HEK293 (cell line): Measurements from ENCODE around the gene ISL2.

ENCODE experiments used
- CTCF ChIA-PET: fragments of 350-600 bp; formaldehyde crosslinking; extraction: SDS; loops from one replicate; lab custom pipeline; 2021; ENCODE audit warnings: antibody characterized with exemption; lab: Yijun Ruan, JAX
- POLR2A ChIA-PET: fragments of 300-600 bp; formaldehyde crosslinking; extraction: SDS; loops from one replicate; lab custom pipeline; 2020; ENCODE audit warnings: antibody characterized with exemption, inconsistent platforms; lab: Yijun Ruan, JAX
- H3K27ac ChIP-seq: fragments of 200-500 bp; sonication (Bioruptor generic); 2 replicates; pipeline ENCODE4 v1.5.1; 2014; ENCODE audit warnings: low read depth, low read length, control low read depth, inconsistent platforms; ENCODE audit errors: extremely low read depth
- H3K36me3 ChIP-seq, 2 experiments: fragments of 200-500 bp in 1 of 2; sonication (Bioruptor generic) in 1 of 2; 1 replicate in 1 of 2; 2 replicates in 1 of 2; pipeline ENCODE4 v1.5.1; 2014 to 2017; ENCODE audit warnings: inconsistent platforms in 2 of 2, low read length in 2 of 2; ENCODE audit not compliant: control insufficient read depth in 2 of 2, insufficient read depth in 1 of 2
- H3K4me1 ChIP-seq: fragments of 200-500 bp; sonication (Bioruptor generic); 2 replicates; pipeline ENCODE4 v1.5.1; 2014; ENCODE audit warnings: mild to moderate bottlenecking, low read length, inconsistent platforms; ENCODE audit not compliant: control insufficient read depth, insufficient read depth
- H3K4me3 ChIP-seq: 2 replicates; pipeline ENCODE4 v1.5.1; 2011; ENCODE audit warnings: low read depth, mild to moderate bottlenecking, control low read depth, low read length, moderate library complexity
- H3K9me3 ChIP-seq: fragments of 200-500 bp; sonication (Bioruptor generic); 2 replicates; pipeline ENCODE4 v1.5.1; 2014; ENCODE audit warnings: low read depth, low read length, inconsistent platforms; ENCODE audit not compliant: control insufficient read depth, insufficient read depth
- INSM2 ChIP-seq: fragments of 450-650 bp; formaldehyde crosslinking; IDR thresholded peaks from 2 replicates; pipeline ENCODE4 v1.5.1; 2016; ENCODE audit warnings: missing biosample characterization, missing genetic modification characterization
- OVOL3 ChIP-seq: fragments of 450-650 bp; formaldehyde crosslinking; IDR thresholded peaks from 2 replicates; pipeline ENCODE4 v1.5.1; 2016; ENCODE audit warnings: missing biosample characterization, missing genetic modification characterization
- PBX3 ChIP-seq: sonication (generic); formaldehyde crosslinking; IDR thresholded peaks from 2 replicates; pipeline ENCODE4 v1.8.1; 2022; ENCODE audit warnings: mild to moderate bottlenecking, moderate library complexity, missing genetic modification reagents
- TCF7L2 ChIP-seq: IDR thresholded peaks from 2 replicates; pipeline ENCODE4 v1.6.1; 2011; ENCODE audit warnings: low read depth, mild to moderate bottlenecking, inconsistent platforms, low read length, moderate library complexity, borderline replicate concordance
- ZBTB11 ChIP-seq: fragments of 450-650 bp; formaldehyde crosslinking; conservative IDR thresholded peaks from 2 replicates; pipeline ENCODE4 v1.5.1; 2016; ENCODE audit warnings: low read depth, missing biosample characterization, missing genetic modification characterization
- ZBTB17 ChIP-seq: fragments of 450-650 bp; formaldehyde crosslinking; IDR thresholded peaks from 2 replicates; pipeline ENCODE4 v1.5.1; 2016; ENCODE audit warnings: missing biosample characterization, missing genetic modification characterization
- ZBTB6 ChIP-seq: fragments of 450-650 bp; formaldehyde crosslinking; IDR thresholded peaks from 2 replicates; pipeline ENCODE4 v1.5.1; 2017; ENCODE audit warnings: missing biosample characterization, missing genetic modification characterization
- ZFHX2 ChIP-seq: fragments of 450-650 bp; formaldehyde crosslinking; conservative IDR thresholded peaks from 2 replicates; pipeline ENCODE4 v1.5.1; 2016; ENCODE audit warnings: missing biosample characterization, missing genetic modification characterization
- ZNF335 ChIP-seq: fragments of 450-650 bp; formaldehyde crosslinking; conservative IDR thresholded peaks from 2 replicates; pipeline ENCODE4 v1.5.1; 2016; ENCODE audit warnings: missing biosample characterization, missing genetic modification characterization
- ZNF366 ChIP-seq: fragments of 450-650 bp; formaldehyde crosslinking; conservative IDR thresholded peaks from 2 replicates; pipeline ENCODE4 v1.5.1; 2016; ENCODE audit warnings: missing biosample characterization, missing genetic modification characterization
- ZNF473 ChIP-seq: fragments of 450-650 bp; formaldehyde crosslinking; IDR thresholded peaks from 2 replicates; pipeline ENCODE4 v1.5.1; 2017; ENCODE audit warnings: missing biosample characterization, missing genetic modification characterization
- ZNF600 ChIP-seq: fragments of 450-650 bp; formaldehyde crosslinking; IDR thresholded peaks from 2 replicates; pipeline ENCODE4 v1.5.1; 2016; ENCODE audit warnings: missing biosample characterization, missing genetic modification characterization
- ZNF626 ChIP-seq: fragments of 450-650 bp; sonication (Bioruptor Pico); formaldehyde crosslinking; IDR thresholded peaks from 2 replicates; pipeline ENCODE4 v1.5.1; 2018; ENCODE audit warnings: missing biosample characterization, missing genetic modification characterization, inconsistent platforms
- ZNF660 ChIP-seq: fragments of 450-650 bp; IDR thresholded peaks from 2 replicates; pipeline ENCODE4 v1.5.1; 2018; ENCODE audit warnings: missing biosample characterization, mild to moderate bottlenecking, missing genetic modification characterization
- ZNF670 ChIP-seq: fragments of 450-650 bp; formaldehyde crosslinking; IDR thresholded peaks from 2 replicates; pipeline ENCODE4 v1.5.1; 2016; ENCODE audit warnings: missing biosample characterization, missing genetic modification characterization, low read depth
- ZNF792 ChIP-seq: fragments of 450-650 bp; formaldehyde crosslinking; IDR thresholded peaks from 2 replicates; pipeline ENCODE4 v1.5.1; 2016; ENCODE audit warnings: missing biosample characterization, missing genetic modification characterization
- ZNF830 ChIP-seq: fragments of 450-650 bp; IDR thresholded peaks from 2 replicates; pipeline ENCODE4 v1.5.0; 2018; ENCODE audit warnings: missing biosample characterization, missing genetic modification characterization, low read depth, mild to moderate bottlenecking, moderate library complexity
- TF ChIP-seq, protein P1 (sequence below): fragments of 450-650 bp; formaldehyde crosslinking; IDR thresholded peaks from 2 replicates; pipeline ENCODE4 v1.5.1; 2017; ENCODE audit warnings: missing biosample characterization, missing genetic modification characterization
- TF ChIP-seq, protein P2 (sequence below): fragments of 450-650 bp; formaldehyde crosslinking; IDR thresholded peaks from 2 replicates; pipeline ENCODE4 v1.5.1; 2017; ENCODE audit warnings: missing biosample characterization, missing genetic modification characterization

The ISL2 gene

GRCh38 chr15:76337059-76337695, 604 bp downstream of the ISL2 start:
- peaks cover 3% of the 10 kb centered on the region; the same call in 1 of the 2 replicates for H3K4me1 ChIP-seq
- CTCF ChIA-PET: interaction anchor here (0.6 kb wide), 1 partner anchor 147 kb away, joined by 3 read pairs; no protein-coding TSS in a partner anchor
- H3K36me3 ChIP-seq: peaks cover 0 to 31% of the 10 kb centered on the region in 2 experiments; a peak in 1 of 3 replicates
- TF ChIP-seq ZNF830 (no peak), ZNF473 (tag by site-specific recombination) (no peak), TCF7L2 (no peak), ZNF366 (tag by site-specific recombination) (no peak), ZBTB6 (tag by site-specific recombination) (no peak), PBX3 (CRISPR knock-in tag) (no peak), ZNF626 (no peak), OVOL3 (tag by site-specific recombination) (peak; percentile 50; the same call in 1 of the 2 replicates), ZNF792 (tag by site-specific recombination) (no peak), ZNF660 (no peak), ZFHX2 (peak; percentile 45; the same call in 1 of the 2 replicates), ZNF335 (tag by site-specific recombination) (peak; percentile 95), ZNF600 (peak; percentile 92), ZNF670 (no peak), ZBTB17 (peak; percentile 92), ZBTB11 (tag by site-specific recombination) (0 out of 2 replicates have a peak, but pooled peaks have one; percentile 15), INSM2 (peak; percentile 64; the same call in 1 of the 2 replicates)
- TF ChIP-seq, protein P1, sequence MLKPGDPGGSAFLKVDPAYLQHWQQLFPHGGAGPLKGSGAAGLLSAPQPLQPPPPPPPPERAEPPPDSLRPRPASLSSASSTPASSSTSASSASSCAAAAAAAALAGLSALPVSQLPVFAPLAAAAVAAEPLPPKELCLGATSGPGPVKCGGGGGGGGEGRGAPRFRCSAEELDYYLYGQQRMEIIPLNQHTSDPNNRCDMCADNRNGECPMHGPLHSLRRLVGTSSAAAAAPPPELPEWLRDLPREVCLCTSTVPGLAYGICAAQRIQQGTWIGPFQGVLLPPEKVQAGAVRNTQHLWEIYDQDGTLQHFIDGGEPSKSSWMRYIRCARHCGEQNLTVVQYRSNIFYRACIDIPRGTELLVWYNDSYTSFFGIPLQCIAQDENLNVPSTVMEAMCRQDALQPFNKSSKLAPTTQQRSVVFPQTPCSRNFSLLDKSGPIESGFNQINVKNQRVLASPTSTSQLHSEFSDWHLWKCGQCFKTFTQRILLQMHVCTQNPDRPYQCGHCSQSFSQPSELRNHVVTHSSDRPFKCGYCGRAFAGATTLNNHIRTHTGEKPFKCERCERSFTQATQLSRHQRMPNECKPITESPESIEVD (tag by site-specific recombination): peak; percentile 35; the same call in 1 of the 2 replicates
- TF ChIP-seq, protein P2, sequence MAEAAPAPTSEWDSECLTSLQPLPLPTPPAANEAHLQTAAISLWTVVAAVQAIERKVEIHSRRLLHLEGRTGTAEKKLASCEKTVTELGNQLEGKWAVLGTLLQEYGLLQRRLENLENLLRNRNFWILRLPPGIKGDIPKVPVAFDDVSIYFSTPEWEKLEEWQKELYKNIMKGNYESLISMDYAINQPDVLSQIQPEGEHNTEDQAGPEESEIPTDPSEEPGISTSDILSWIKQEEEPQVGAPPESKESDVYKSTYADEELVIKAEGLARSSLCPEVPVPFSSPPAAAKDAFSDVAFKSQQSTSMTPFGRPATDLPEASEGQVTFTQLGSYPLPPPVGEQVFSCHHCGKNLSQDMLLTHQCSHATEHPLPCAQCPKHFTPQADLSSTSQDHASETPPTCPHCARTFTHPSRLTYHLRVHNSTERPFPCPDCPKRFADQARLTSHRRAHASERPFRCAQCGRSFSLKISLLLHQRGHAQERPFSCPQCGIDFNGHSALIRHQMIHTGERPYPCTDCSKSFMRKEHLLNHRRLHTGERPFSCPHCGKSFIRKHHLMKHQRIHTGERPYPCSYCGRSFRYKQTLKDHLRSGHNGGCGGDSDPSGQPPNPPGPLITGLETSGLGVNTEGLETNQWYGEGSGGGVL (tag by site-specific recombination): no peak
- H3K27ac ChIP-seq: peak overlapping the region; percentile 96
- peak overlapping the region; percentile 78 for H3K4me3 ChIP-seq
- no peaks in the 10 kb centered on the region for H3K9me3 ChIP-seq
- POLR2A ChIA-PET: interaction anchor here (0.5 to 4.3 kb wide), 28 partner anchors 10 to 830 kb away, joined by 3 to 134 read pairs (median 8); partner anchors contain the start of genes ETFA and RCN2
